GM19372 (cell line): ENCODE data around the gene RGL2.

Experiments used
- ATAC-seq: cut with Tn5 transposase; IDR thresholded peaks from one replicate; pipeline ENCODE4 v1.9.1; 2021; ENCODE audit warnings: mild to moderate bottlenecking, low read depth, moderate library complexity; ENCODE audit not compliant: unreplicated experiment

Gene RGL2

DNA sequence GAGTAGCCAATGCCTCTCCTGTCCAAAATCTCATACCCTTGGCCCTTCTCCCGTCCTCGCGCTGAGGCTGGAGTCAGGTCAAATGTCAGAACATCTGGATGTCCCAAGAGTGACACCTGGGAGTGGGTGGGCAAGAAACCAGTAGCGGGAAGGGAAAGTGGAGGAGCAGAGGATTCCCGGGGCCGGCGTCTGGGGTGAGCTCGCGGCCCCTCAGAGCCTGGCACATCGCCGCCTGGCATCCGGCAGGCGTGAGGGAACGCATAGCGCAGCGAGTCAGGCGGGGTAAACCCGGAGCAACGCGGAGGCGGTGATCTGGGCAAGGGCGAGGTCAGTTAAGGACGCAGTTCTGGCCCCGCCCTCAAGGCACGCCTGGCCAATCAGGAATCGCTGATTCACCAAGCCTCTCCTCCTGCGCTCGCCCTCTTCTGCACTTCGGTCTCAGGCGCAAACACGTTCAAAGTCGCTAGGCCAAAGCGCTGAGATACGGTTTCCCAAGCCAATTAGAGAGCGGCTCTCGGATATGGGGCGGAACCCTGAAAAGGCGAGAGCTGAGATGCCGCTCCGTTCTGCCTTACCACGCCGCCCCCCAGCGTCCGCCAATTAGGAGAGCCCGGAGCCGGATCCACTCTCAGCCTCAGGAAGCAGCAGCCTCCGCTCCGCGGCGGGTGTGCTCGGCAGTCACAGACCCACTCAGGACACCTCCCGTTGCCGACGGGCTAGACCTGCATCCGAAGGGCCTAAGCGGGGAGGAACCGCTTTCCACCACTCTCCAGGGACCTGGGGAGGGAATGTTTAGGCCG, 49.6 kb downstream of the RGL2 start:
- peak; percentile 86 for ATAC-seq

DNA sequence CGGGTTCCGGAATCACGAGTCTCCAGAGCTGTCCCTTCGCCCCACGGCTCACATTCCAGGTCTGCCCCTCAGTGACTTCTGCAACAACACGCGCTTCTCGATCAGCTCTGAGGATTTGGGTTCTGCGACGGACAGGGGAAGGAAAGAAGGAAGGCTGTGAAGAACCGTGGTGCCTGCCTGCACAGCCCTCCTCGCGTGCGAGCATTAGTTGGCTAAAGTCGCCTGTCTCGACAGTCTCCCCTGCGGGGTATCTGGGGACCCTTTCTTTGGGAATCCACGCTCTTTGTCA, 50.2 kb downstream of the RGL2 start:
- no peak for ATAC-seq

DNA sequence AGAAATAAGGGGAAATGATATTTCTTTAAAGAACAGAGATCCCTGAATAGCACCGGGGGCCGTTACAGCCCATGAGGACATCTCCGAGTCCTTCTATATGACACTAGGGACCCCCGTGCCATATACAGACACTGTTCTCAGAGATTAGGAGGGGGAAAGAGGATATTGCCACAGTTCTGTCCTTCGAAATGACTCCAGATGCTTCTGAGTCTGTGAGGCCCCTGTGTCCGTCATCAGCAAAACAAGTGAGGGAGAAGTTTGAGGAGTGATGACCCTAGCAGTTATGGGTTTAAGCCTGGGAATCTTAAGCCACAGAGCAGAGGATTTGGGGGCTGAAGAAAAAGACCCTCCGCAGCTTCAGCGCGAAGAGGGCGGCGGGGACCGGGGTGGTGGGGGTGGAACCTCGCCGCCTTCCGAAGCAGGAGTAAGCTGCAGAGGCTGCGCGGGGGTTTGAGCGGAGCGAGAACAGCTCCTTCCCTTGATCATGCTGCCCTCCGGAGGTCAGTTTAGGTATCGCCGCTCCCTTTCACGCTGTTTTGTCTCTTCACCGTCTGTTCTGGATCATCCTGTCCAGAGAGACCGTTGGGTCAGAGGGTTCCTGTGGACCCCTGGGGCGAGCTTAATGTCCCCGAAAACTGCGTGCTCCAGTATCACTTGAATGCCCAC, 50.6 kb downstream of the RGL2 start:
- ATAC-seq = peak; percentile 34

DNA sequence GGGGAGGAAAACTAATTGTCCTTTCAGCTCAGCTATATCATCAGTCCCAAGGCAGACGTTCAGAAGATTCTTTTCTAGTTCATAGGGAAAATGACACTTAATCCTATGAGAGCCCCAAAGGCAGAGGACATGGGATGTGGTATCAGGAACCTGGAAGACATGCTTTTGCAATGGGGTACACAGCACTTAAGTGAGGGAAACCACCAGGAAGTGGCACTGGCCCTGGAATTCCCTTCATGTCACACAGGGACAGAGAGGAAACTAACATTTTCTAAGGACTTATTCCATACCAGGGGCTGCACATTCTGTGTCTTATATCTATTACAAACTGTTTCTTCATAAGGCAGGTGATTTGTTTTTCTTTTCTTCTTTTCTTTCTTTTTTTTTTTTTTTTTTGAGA, 55.3 kb downstream of the RGL2 start:
- ATAC-seq = no peak

DNA sequence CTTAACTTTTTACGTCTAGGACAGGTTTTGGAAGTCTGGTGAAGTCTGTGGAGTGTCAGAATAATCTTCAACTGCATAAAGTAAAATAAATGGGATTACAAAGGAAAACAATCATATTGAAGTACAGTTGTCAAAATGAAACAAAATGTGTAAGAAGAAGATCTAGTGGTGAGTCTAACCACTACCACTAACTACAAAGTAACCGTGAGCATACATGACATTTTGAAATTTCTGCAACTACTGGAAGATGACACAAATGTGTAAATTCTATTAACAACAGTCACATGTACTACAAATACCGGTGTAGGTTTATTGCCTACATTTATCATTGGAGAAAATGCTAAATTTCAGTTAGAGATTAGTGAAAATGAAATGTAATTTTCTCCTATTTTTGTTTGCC, 56.8 kb downstream of the RGL2 start:
- no peak for ATAC-seq
